ENCODE data around the gene KRT84.

KRT84 gene

GRCh38 chr12:52338241-52338960, 47.1 kb downstream of the KRT84 start:
- DNase-seq = no peak

- no peak for DNase-seq
Measured at GRCh38 chr12:52337054-52337453, 48.4 kb downstream of the KRT84 start.

GRCh38 chr12:52336641-52337040, 48.8 kb downstream of the KRT84 start:
- no peak for DNase-seq

- DNase-seq = no peak
Measured at GRCh38 chr12:52335598-52336262, 49.7 kb downstream of the KRT84 start.

- no peak for DNase-seq
Measured at GRCh38 chr12:52334185-52334584, 51.3 kb downstream of the KRT84 start.

- no peak for DNase-seq
Measured at GRCh38 chr12:52333321-52333720, 52.1 kb downstream of the KRT84 start.

GRCh38 chr12:52332381-52332780, 53.1 kb downstream of the KRT84 start:
- DNase-seq = no peak

DNA sequence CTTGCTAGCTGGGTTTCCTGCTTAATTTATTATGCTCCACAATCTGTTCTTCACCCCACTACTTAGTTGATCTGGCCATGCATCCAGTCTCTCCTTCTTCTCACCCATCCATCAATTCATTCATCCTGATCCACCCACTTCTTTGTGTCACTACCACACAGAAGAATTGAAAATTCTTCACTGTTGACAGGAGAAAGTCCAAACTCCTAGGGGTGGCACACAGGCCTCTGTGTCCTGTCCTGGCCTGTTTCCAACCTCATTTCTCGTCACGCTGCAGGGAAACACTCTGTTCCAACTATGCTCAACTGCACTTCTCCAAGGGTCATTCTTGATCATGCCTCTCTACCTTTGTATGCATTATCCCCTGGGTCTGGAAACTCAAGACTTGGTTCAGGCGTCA, 53.6 kb downstream of the KRT84 start:
- no peak for DNase-seq

DNA sequence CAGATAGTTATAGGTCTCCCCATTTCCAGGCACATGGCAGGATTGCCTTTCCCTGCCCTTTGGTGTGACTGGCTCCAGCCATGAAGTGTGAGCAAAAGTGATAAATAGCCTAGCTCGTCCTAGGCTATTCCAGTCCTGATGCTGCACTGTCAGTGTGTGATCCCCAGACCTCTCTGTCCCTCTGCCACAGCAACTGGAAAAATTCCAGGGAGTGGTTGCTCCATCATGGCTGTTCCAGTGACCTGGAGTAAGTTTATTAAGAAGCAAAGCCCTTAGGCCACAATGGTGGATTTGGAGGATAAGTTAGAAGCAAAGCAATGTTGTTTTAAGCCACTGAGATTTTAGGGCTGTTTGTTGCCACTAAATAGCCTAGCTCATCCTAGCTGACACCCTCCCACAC, 54.4 kb downstream of the KRT84 start:
- DNase-seq = no peak

GRCh38 chr12:52327830-52328500, 57.5 kb downstream of the KRT84 start:
- DNase-seq = no peak
